HAP-1 (cell line): ENCODE measurements around the gene CCDC89.
"Not testable (repeated sequence)": the region's sequence is repeated elsewhere in the genome, so short reads cannot be mapped to it uniquely, and the experiment has no call there.

Experiments
- DNase-seq, 2 experiments: peaks; one replicate each; pipeline ENCODE4 v3.0.0-alpha.2; 2016 to 2020; ENCODE audit warnings: low spot score in 2 of 2
- H3K27me3 ChIP-seq: fragments of 250-450 bp; sonication (Bioruptor Pico); 2 replicates; pipeline ENCODE4 v1.5.1; 2020; ENCODE audit warnings: low read depth, mild to moderate bottlenecking, moderate library complexity
- H3K36me3 ChIP-seq: fragments of 250-450 bp; sonication (Bioruptor Pico); replicated peaks from 2 replicates; pipeline ENCODE4 v1.5.1; 2020; ENCODE audit warnings: mild to moderate bottlenecking
- H3K4me1 ChIP-seq: fragments of 250-450 bp; sonication (Bioruptor Pico); 2 replicates; pipeline ENCODE4 v1.5.1; 2020; ENCODE audit warnings: mild to moderate bottlenecking
- H3K4me3 ChIP-seq: fragments of 250-450 bp; sonication (Bioruptor Pico); 2 replicates; pipeline ENCODE4 v1.5.1; 2020; ENCODE audit warnings: mild to moderate bottlenecking, moderate library complexity
- H3K9me3 ChIP-seq: fragments of 250-450 bp; sonication (Bioruptor Pico); 2 replicates; pipeline ENCODE4 v1.5.1; 2020; ENCODE audit warnings: mild to moderate bottlenecking, moderate library complexity
- in situ Hi-C: fragments of 300-500 bp; cut with MboI; formaldehyde crosslinking; loops from 3 replicates; pipeline ENCODE4 v1.14.3; 2020; ENCODE audit warnings: low sequenced_read_pairs, inconsistent platforms, mixed read lengths

The CCDC89 gene

GRCh38 chr11:85654343-85654742 lies 31.7 kb downstream of the CCDC89 start:
- DNase-seq, in situ Hi-C loops, H3K27me3 ChIP-seq, H3K4me1 ChIP-seq, H3K9me3 ChIP-seq, H3K4me3 ChIP-seq: not testable (repeated sequence)
- H3K36me3 ChIP-seq: peaks cover 45% of the 10 kb centered on the region

DNA sequence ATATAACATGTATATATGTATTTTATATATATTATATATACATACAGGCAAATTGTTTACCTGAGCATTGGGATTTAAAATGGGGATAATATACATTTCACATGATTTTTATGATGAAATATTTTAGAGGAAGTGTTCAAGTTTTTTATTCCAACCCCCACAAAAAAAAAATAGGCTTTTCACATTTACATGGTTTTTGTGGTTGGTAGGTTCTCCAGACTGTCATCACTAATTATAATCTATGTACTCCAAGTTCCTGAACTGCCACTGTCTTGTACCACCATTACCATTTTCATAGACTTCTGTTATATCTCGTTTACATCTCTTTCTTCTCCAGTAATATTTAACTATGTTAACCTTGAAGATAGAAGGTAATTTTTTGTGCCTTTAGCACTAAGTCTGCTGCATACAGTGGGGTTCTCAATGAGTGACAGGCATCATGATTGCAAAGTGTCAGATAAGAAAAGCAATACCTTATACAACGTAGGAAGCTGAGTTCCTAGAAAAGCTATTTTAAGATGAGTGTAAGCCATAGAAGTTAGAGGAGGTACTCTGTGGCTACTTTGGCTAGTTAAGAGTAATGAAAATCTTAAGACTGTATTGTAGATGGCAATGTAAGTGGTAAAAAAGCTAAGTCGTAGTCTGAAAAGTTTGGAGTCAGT lies 33.1 kb downstream of the CCDC89 start:
- H3K27me3 ChIP-seq: no peaks in the 10 kb centered on the region
- in situ Hi-C loops: no loop called here
- H3K4me3 ChIP-seq: no peak overlapping the region
- H3K4me1 ChIP-seq: peaks cover 7% of the 10 kb centered on the region
- H3K36me3 ChIP-seq: peaks cover 31% of the 10 kb centered on the region
- DNase-seq: no peak
- no peaks in the 10 kb centered on the region for H3K9me3 ChIP-seq

- no peak for DNase-seq
- Histone ChIP-seq H3K4me3 (no peak overlapping the region), H3K27me3 (no peaks in the 10 kb centered on the region), H3K9me3 (no peaks in the 10 kb centered on the region), H3K36me3 (peaks cover 13% of the 10 kb centered on the region), H3K4me1 (peaks cover 7% of the 10 kb centered on the region)
- in situ Hi-C loops: no loop called here
Observed at GRCh38 chr11:85651118-85651517, 34.9 kb downstream of the CCDC89 start.

- H3K4me3 ChIP-seq: peak within 1 kb of the TSS; percentile 52
- H3K4me1 ChIP-seq: peaks cover 17% of the 10 kb centered on the region
- no peaks in the 10 kb centered on the region; the same call in 1 of the 2 replicates for H3K36me3 ChIP-seq
- H3K9me3 ChIP-seq: no peaks in the 10 kb centered on the region
- DNase-seq: peak; percentile 87 to 91
- no peaks in the 10 kb centered on the region for H3K27me3 ChIP-seq
- in situ Hi-C loops: no loop called here
Observed at GRCh38 chr11:85647604-85648299, 38.2 kb downstream of the CCDC89 start, which contains the start of gene TMEM126A. TMEM126A (plus strand) TSS chr11:85647967; CDS start chr11:85650256, 2,289 bp downstream.

DNA sequence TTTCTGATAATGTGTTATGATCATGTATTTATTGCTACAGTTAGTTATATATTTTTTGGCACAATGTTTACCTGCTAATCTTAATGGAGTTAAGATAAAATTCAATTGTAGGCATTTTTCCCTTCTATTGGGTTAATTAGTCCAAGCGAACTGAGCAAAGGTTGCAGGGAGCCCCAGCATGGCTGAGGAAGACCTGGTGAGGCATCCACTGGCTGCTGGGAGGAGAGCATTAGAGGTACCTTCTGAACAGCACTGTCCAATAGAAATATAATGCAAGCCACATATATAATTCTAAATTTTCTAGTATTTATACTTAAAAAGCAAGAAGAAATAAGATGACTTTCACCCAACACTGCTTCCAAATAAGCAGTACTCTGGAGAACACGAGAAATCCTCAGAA lies 38.9 kb downstream of the CCDC89 start:
- Histone ChIP-seq H3K9me3 (no peaks in the 10 kb centered on the region), H3K27me3 (no peaks in the 10 kb centered on the region), H3K4me3 (peak overlapping the region; percentile 52), H3K4me1 (peaks cover 17% of the 10 kb centered on the region), H3K36me3 (no peaks in the 10 kb centered on the region; the same call in 1 of the 2 replicates)
- in situ Hi-C loops: no loop called here
- DNase-seq: no peak

- Histone ChIP-seq H3K4me1 (peaks cover 11% of the 10 kb centered on the region), H3K27me3 (no peaks in the 10 kb centered on the region), H3K9me3 (no peaks in the 10 kb centered on the region), H3K4me3 (no peak overlapping the region), H3K36me3 (0 out of 2 replicates have a peak, but pooled peaks cover 4% of the 10 kb centered on the region)
- in situ Hi-C loops: no loop called here
- peak; percentile 86 to 88 for DNase-seq
Observed at GRCh38 chr11:85643191-85643614, 42.8 kb downstream of the CCDC89 start.

DNA sequence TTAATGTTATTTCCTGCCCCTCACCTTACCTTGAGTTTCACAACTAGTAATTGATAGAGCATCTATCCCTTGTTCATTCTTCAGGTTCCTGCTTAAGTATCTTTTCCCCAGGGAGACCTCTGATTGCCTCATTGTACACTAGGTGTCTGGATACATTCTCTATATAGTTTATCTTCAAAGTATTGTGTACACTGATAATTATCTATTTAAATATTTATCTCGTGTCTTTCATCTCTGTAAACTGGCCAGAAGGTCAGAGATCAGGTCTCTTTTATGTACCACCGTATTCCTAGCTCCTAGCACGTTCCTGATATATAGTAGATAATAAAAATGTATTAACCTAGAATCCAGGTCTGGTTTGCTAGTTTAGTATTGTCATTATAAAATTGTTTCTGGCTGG lies 51.2 kb downstream of the CCDC89 start:
- no peak for DNase-seq
- peaks cover 34% of the 10 kb centered on the region for H3K36me3 ChIP-seq
- no peak overlapping the region for H3K4me3 ChIP-seq
- in situ Hi-C loops: no loop called here
- peaks cover 6% of the 10 kb centered on the region for H3K4me1 ChIP-seq
- no peaks in the 10 kb centered on the region for H3K9me3 ChIP-seq
- H3K27me3 ChIP-seq: no peaks in the 10 kb centered on the region
